Memory B cell (primary cell): ENCODE measurements around the gene TCEAL7.
A peak's percentile ranks its signal among the peaks of the same experiment; 100 is the strongest.
"Not testable (repeated sequence)": the region's sequence is repeated elsewhere in the genome, so short reads cannot be mapped to it uniquely, and the experiment has no call there.

Experiments
- ATAC-seq: fragments of 150-1000 bp; cut with Tn5 transposase; 2 replicates; pipeline ENCODE4 v1.10.0; 2021; ENCODE audit warnings: low read depth, mild to moderate bottlenecking, moderate library complexity
- DNase-seq, 2 donors: peaks; one replicate each; pipeline ENCODE4 v3.0.0; 2022; ENCODE audit warnings: low spot score in 2 of 2
- H3K27ac Mint-ChIP-seq: one replicate; pipeline ENCODE4 v1.8.0; 2022; ENCODE audit warnings: mild to moderate bottlenecking, moderate library complexity, mixed read lengths
- H3K27me3 Mint-ChIP-seq: one replicate; pipeline ENCODE4 v1.8.0; 2022; ENCODE audit warnings: mixed read lengths
- H3K36me3 Mint-ChIP-seq: one replicate; pipeline ENCODE4 v1.8.0; 2022; ENCODE audit warnings: mild to moderate bottlenecking, mixed read lengths
- H3K4me1 Mint-ChIP-seq: one replicate; pipeline ENCODE4 v1.8.0; 2022; ENCODE audit warnings: mixed read lengths
- H3K4me3 Mint-ChIP-seq: one replicate; pipeline ENCODE4 v1.8.0; 2022; ENCODE audit warnings: mild to moderate bottlenecking, moderate library complexity, mixed read lengths
- H3K9me3 Mint-ChIP-seq: one replicate; pipeline ENCODE4 v1.8.0; 2022; ENCODE audit warnings: mixed read lengths

Gene TCEAL7

DNA sequence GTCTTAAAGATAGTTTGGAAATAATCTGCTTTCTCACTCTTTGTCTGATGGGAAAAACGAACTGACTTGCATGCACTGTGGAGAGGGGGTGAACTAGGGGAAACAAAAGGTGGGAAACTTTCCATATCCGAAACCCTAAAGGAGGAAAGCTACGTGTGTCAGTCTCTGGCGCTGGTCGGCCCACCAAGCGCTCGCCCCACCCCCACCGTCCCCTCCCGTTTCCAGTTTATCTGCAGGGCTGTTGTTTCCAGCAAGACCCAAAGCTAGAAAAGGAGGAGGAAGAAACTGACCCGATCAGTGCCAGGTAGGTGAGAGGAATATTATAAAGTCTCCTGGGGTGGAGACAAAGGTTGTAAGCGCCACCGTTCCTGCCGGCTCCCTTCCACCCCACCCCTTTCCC, 26.8 kb downstream of the TCEAL7 start:
- H3K36me3 Mint-ChIP-seq: no peaks in the 10 kb centered on the region
- peak overlapping the region; percentile 88 for H3K4me3 Mint-ChIP-seq
- H3K27me3 Mint-ChIP-seq: peaks cover 5% of the 10 kb centered on the region
- DNase-seq (no peak), ATAC-seq (no peak)
- peaks cover 9% of the 10 kb centered on the region for H3K4me1 Mint-ChIP-seq
- no peak overlapping the region for H3K27ac Mint-ChIP-seq
- no peaks in the 10 kb centered on the region for H3K9me3 Mint-ChIP-seq

DNA sequence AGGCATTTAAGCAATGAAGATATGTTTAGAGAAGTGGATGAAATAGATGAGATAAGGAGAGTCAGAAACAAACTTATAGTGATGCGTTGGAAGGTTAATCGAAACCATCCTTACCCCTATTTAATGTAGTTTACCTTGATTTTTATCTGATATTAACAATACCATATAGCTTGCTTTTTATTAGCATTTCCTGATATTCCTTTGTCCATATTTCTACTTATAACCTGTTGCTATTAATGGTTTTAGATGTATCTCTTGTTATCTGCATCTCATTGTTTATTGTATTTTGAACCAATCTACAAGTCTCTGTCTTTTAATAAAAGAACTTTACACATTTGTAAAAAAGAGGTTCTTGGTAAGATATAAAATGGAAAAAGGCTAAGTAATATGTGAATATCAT, 27.8 kb downstream of the TCEAL7 start:
- H3K4me1 Mint-ChIP-seq: peaks cover 9% of the 10 kb centered on the region
- no peak for ATAC-seq
- no peaks in the 10 kb centered on the region for H3K9me3 Mint-ChIP-seq
- no peaks in the 10 kb centered on the region for H3K36me3 Mint-ChIP-seq
- no peak overlapping the region for H3K27ac Mint-ChIP-seq
- DNase-seq: no peak
- no peak overlapping the region for H3K4me3 Mint-ChIP-seq
- H3K27me3 Mint-ChIP-seq: peaks cover 5% of the 10 kb centered on the region

DNA sequence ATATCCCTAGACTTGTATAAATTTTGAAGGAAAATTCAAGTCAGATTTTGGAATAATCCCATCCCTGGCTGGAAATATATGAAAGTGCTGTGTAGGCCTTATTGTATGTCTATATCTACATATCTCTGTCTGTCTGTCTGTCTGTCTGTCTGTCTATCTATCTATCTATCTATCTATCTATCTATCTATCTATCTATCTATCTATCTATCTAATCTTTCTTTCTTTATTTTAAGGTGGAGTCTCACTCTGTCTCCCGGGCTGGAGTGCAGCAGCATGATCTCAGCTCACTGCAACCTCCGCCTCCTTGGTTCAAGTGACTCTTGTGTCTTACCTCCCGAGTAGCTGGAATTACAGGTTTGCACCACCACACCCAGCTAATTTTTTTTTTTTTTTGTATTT, 29.6 kb downstream of the TCEAL7 start:
- not testable (repeated sequence) for H3K4me3 Mint-ChIP-seq

DNA sequence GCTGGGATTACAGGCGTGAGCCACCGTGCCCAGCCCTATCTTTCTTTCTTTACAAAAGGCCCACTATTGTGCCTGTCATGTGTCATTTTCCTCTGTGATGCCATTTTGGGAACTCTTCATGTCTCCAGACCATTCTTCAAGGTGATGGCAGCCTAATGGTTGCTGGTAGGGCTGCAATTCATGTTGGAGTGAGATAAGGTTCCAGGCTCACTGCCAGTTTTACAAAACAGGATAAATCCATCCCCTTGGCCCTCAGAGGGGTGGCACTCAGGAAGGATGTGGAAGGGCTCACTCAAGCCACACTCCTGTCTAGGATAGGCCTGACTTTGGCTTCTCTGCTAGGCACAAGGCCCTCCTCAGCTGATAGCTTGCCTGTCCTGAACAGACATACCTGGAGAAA, 30.1 kb downstream of the TCEAL7 start:
- Mint-ChIP-seq H3K4me3 (no peak overlapping the region), H3K27ac (no peak overlapping the region), H3K27me3 (peaks cover 4% of the 10 kb centered on the region), H3K9me3 (no peaks in the 10 kb centered on the region), H3K4me1 (peaks cover 9% of the 10 kb centered on the region), H3K36me3 (no peaks in the 10 kb centered on the region)
- DNase-seq: no peak
- no peak for ATAC-seq

More for the DNA sequence above, 29.6 kb downstream of the TCEAL7 start:
- not testable (repeated sequence) for H3K9me3 Mint-ChIP-seq, DNase-seq, H3K4me1 Mint-ChIP-seq, ATAC-seq, H3K27ac Mint-ChIP-seq, H3K27me3 Mint-ChIP-seq, H3K36me3 Mint-ChIP-seq

GRCh38 chrX:103360916-103361315, 30.9 kb downstream of the TCEAL7 start:
- Mint-ChIP-seq H3K9me3 (no peaks in the 10 kb centered on the region), H3K27me3 (peaks cover 3% of the 10 kb centered on the region), H3K4me3 (no peak overlapping the region), H3K36me3 (no peaks in the 10 kb centered on the region), H3K27ac (no peak overlapping the region), H3K4me1 (peaks cover 8% of the 10 kb centered on the region)
- no peak for DNase-seq
- ATAC-seq: no peak

- Mint-ChIP-seq H3K36me3 (no peaks in the 10 kb centered on the region), H3K27ac (no peak overlapping the region), H3K4me3 (no peak overlapping the region), H3K27me3 (no peaks in the 10 kb centered on the region), H3K9me3 (no peaks in the 10 kb centered on the region), H3K4me1 (peaks cover 4% of the 10 kb centered on the region)
- ATAC-seq: no peak
- no peak for DNase-seq
Measured at GRCh38 chrX:103361798-103362197, 31.8 kb downstream of the TCEAL7 start.

GRCh38 chrX:103362474-103362873, 32.4 kb downstream of the TCEAL7 start:
- no peaks in the 10 kb centered on the region for H3K9me3 Mint-ChIP-seq
- no peaks in the 10 kb centered on the region for H3K36me3 Mint-ChIP-seq
- peaks cover 1% of the 10 kb centered on the region for H3K4me1 Mint-ChIP-seq
- ATAC-seq: no peak
- no peak for DNase-seq
- H3K4me3 Mint-ChIP-seq: no peak overlapping the region
- H3K27me3 Mint-ChIP-seq: no peaks in the 10 kb centered on the region
- no peak overlapping the region for H3K27ac Mint-ChIP-seq

DNA sequence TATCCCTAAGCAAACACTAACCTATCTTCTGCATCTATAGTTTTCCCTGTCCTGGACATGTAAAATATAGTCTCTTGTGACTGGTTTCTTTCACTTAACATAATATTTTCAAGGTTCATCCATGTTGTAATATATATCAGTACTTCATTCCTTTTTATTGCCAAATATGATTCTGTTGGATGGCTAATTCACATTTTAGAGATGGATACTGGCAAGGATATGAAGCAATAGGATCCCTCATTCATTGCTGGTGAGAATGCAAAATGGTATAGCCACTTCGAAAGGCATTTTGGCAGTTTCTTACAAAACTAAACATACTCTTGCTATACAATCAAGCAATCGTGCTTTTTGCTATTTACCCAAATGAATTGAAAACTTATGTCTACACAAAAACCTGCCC, 33.0 kb downstream of the TCEAL7 start:
- Mint-ChIP-seq H3K27ac (no peak overlapping the region), H3K4me3 (no peak overlapping the region), H3K9me3 (no peaks in the 10 kb centered on the region), H3K4me1 (no peaks in the 10 kb centered on the region), H3K36me3 (no peaks in the 10 kb centered on the region), H3K27me3 (no peaks in the 10 kb centered on the region)
- DNase-seq (no peak), ATAC-seq (no peak)

GRCh38 chrX:103367502-103367901, 37.5 kb downstream of the TCEAL7 start:
- DNase-seq: no peak
- Mint-ChIP-seq H3K4me1 (no peaks in the 10 kb centered on the region), H3K27me3 (no peaks in the 10 kb centered on the region), H3K4me3 (no peak overlapping the region), H3K36me3 (no peaks in the 10 kb centered on the region), H3K9me3 (no peaks in the 10 kb centered on the region), H3K27ac (no peak overlapping the region)
- no peak for ATAC-seq

DNA sequence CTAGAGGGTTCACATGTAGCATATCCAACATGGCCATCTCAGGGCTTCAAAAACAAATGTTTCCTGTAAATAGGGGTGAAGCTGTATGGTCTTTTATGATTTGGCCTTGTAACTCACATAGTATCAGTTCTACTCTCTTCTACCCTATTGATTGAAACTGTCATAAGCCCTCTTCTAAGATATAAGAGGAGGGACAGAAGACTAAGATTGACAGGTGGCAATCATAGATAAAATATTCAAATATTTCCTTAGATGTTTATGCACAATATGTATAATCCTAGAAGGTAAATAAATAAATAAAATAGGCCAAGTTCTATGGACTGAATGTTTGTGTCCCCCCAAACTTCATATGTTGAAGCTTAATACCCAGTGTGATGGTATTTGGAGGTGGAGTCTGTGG, 39.4 kb downstream of the TCEAL7 start:
- Mint-ChIP-seq H3K27me3 (no peaks in the 10 kb centered on the region), H3K4me1 (no peaks in the 10 kb centered on the region), H3K4me3 (no peak overlapping the region), H3K27ac (no peak overlapping the region), H3K36me3 (no peaks in the 10 kb centered on the region), H3K9me3 (no peaks in the 10 kb centered on the region)
- ATAC-seq (no peak), DNase-seq (no peak)

DNA sequence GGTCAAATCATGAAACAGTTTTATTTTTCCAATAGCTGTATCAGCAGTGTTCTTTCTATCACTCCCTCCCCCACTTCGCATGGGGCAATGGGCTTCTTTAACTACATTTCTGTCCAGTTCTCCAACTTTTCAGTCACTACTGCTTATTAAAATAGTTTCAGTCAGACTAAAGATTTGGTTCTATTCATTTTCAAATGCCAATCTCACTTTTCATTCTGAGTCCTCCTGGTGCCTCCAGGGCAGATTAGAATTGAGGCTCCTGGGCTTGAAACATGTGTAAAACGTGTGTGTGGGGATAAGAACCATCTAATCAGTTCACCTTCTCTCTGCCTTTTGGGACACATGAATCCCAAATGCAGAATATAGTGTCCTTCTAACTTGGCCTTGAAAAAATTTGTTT, 42.8 kb downstream of the TCEAL7 start:
- no peak overlapping the region for H3K4me3 Mint-ChIP-seq
- no peaks in the 10 kb centered on the region for H3K9me3 Mint-ChIP-seq
- no peaks in the 10 kb centered on the region for H3K27me3 Mint-ChIP-seq
- DNase-seq (no peak), ATAC-seq (no peak)
- H3K27ac Mint-ChIP-seq: no peak overlapping the region
- peaks cover 4% of the 10 kb centered on the region for H3K4me1 Mint-ChIP-seq
- H3K36me3 Mint-ChIP-seq: no peaks in the 10 kb centered on the region

DNA sequence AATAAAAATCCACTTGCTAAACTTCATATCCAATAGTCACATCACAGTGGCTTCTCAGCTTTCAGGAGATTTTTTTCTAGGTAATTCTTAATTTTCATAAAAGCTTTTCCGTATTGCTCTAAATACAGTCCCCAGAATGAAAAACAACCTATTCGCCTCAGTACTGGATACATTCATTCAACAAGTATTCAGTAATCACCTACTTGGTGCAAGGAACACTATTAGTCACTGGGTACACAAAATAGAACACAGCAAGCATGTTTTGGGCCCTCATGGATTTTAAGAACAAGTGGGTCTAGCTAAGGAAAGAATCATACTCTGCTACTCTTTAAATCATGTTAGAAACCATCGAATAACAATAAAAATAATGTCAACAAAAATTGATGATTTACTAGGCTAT, 43.5 kb downstream of the TCEAL7 start:
- Mint-ChIP-seq H3K27ac (no peak overlapping the region), H3K4me3 (no peak overlapping the region)

GRCh38 chrX:103376118-103376978, 46.3 kb downstream of the TCEAL7 start, which contains the start of gene BEX3:
Gene BEX3 (plus strand): TSS chrX:103376538. CDS start chrX:103377522, 984 bp downstream.
- Mint-ChIP-seq H3K36me3 (no peaks in the 10 kb centered on the region), H3K4me3 (peak within 1 kb of the TSS; percentile 81), H3K27me3 (no peaks in the 10 kb centered on the region), H3K27ac (no peak within 1 kb of the TSS), H3K4me1 (peaks cover 4% of the 10 kb centered on the region), H3K9me3 (no peaks in the 10 kb centered on the region)
- peak; percentile 54 for ATAC-seq
- no peak for DNase-seq

More for the DNA sequence above, 43.5 kb downstream of the TCEAL7 start:
- ATAC-seq: no peak
- no peaks in the 10 kb centered on the region for H3K36me3 Mint-ChIP-seq
- H3K27me3 Mint-ChIP-seq: no peaks in the 10 kb centered on the region
- no peak for DNase-seq
- peaks cover 4% of the 10 kb centered on the region for H3K4me1 Mint-ChIP-seq
- H3K9me3 Mint-ChIP-seq: no peaks in the 10 kb centered on the region

GRCh38 chrX:103376979-103377324, 46.9 kb downstream of the TCEAL7 start:
- H3K9me3 Mint-ChIP-seq: no peaks in the 10 kb centered on the region
- DNase-seq (no peak), ATAC-seq (no peak)
- peaks cover 4% of the 10 kb centered on the region for H3K4me1 Mint-ChIP-seq
- H3K4me3 Mint-ChIP-seq: peak overlapping the region; percentile 71
- no peak overlapping the region for H3K27ac Mint-ChIP-seq
- no peaks in the 10 kb centered on the region for H3K36me3 Mint-ChIP-seq
- no peaks in the 10 kb centered on the region for H3K27me3 Mint-ChIP-seq

GRCh38 chrX:103378990-103379389, 49.0 kb downstream of the TCEAL7 start:
- no peak overlapping the region for H3K4me3 Mint-ChIP-seq
- H3K27me3 Mint-ChIP-seq: no peaks in the 10 kb centered on the region
- ATAC-seq (no peak), DNase-seq (no peak)
- no peaks in the 10 kb centered on the region for H3K9me3 Mint-ChIP-seq
- no peak overlapping the region for H3K27ac Mint-ChIP-seq
- peaks cover 4% of the 10 kb centered on the region for H3K4me1 Mint-ChIP-seq
- no peaks in the 10 kb centered on the region for H3K36me3 Mint-ChIP-seq
